Stomach smooth muscle (tissue), 2 donors: ENCODE measurements around the gene GPATCH2.

Source experiments
- H3K27ac ChIP-seq: one replicate; pipeline ENCODE4 v1.7.0; 2013; ENCODE audit warnings: mild to moderate bottlenecking, low read length, inconsistent platforms
- H3K27me3 ChIP-seq, 2 donors: one replicate each; pipeline ENCODE4 v1.7.0; 2013; ENCODE audit warnings: low read length in 2 of 2; ENCODE audit not compliant: insufficient read depth in 2 of 2, control insufficient read depth in 1 of 2
- H3K36me3 ChIP-seq, 2 donors: one replicate each; pipeline ENCODE4 v1.7.0; 2013; ENCODE audit warnings: low read length in 2 of 2; ENCODE audit not compliant: control insufficient read depth in 2 of 2, insufficient read depth in 2 of 2
- H3K4me1 ChIP-seq: one replicate; pipeline ENCODE4 v1.7.0; 2013; ENCODE audit warnings: low read length; ENCODE audit not compliant: control insufficient read depth, insufficient read depth
- H3K4me3 ChIP-seq, 2 donors: one replicate each; pipeline ENCODE4 v1.7.0; 2013; ENCODE audit warnings: low read length in 2 of 2
- H3K9ac ChIP-seq, 2 donors: one replicate each; pipeline ENCODE4 v1.7.0; 2013; ENCODE audit warnings: low read length in 2 of 2, mild to moderate bottlenecking in 1 of 2
- H3K9me3 ChIP-seq, 2 donors: one replicate each; pipeline ENCODE4 v1.7.0; 2013; ENCODE audit warnings: low read length in 2 of 2; ENCODE audit not compliant: control insufficient read depth in 2 of 2
- donor health status: healthy.
- donor health status: Pancreatic carcinoma.

GPATCH2 gene

GRCh38 chr1:217453816-217454215, 177.1 kb downstream of the GPATCH2 start:
- Histone ChIP-seq H3K4me1 (no peaks in the 10 kb centered on the region), H3K9me3 (no peaks in the 10 kb centered on the region), H3K4me3 (no peak overlapping the region), H3K27me3 (no peaks in the 10 kb centered on the region), H3K27ac (no peak overlapping the region), H3K9ac (no peak overlapping the region), H3K36me3 (peaks cover 0 to 4% of the 10 kb centered on the region in 2 donors)

- Histone ChIP-seq H3K27me3 (no peaks in the 10 kb centered on the region), H3K9ac (no peak overlapping the region), H3K4me3 (no peak overlapping the region), H3K36me3 (peaks cover 0 to 4% of the 10 kb centered on the region in 2 donors), H3K9me3 (no peaks in the 10 kb centered on the region), H3K4me1 (no peaks in the 10 kb centered on the region), H3K27ac (no peak overlapping the region)
These were observed 181.5 kb downstream of the GPATCH2 start for GRCh38 chr1:217449370-217449769.

- H3K27ac ChIP-seq, result no peak overlapping the region
- H3K4me1 ChIP-seq, result no peaks in the 10 kb centered on the region
- no peak overlapping the region for H3K4me3 ChIP-seq
- H3K27me3 ChIP-seq, result no peaks in the 10 kb centered on the region
- peaks cover 0 to 3% of the 10 kb centered on the region in 2 donors for H3K9me3 ChIP-seq
- no peaks in the 10 kb centered on the region for H3K36me3 ChIP-seq
- no peak overlapping the region for H3K9ac ChIP-seq
These were observed 187.0 kb downstream of the GPATCH2 start for GRCh38 chr1:217443845-217444244.

GRCh38 chr1:217437376-217437775, 193.5 kb downstream of the GPATCH2 start:
- no peak overlapping the region for H3K4me3 ChIP-seq

GRCh38 chr1:217435204-217435603, 195.7 kb downstream of the GPATCH2 start:
- H3K9ac ChIP-seq, result no peak overlapping the region
- H3K27me3 ChIP-seq, result no peaks in the 10 kb centered on the region
- peaks cover 0 to 3% of the 10 kb centered on the region in 2 donors for H3K36me3 ChIP-seq
- H3K4me1 ChIP-seq, result no peaks in the 10 kb centered on the region
- H3K4me3 ChIP-seq, result no peak overlapping the region
- H3K27ac ChIP-seq, result no peak overlapping the region
- H3K9me3 ChIP-seq, result no peaks in the 10 kb centered on the region

More at GRCh38 chr1:217437376-217437775, 193.5 kb downstream of the GPATCH2 start:
- Histone ChIP-seq H3K9ac (no peak overlapping the region), H3K27ac (no peak overlapping the region), H3K36me3 (no peaks in the 10 kb centered on the region), H3K27me3 (no peaks in the 10 kb centered on the region), H3K4me1 (no peaks in the 10 kb centered on the region), H3K9me3 (peaks cover 0 to 3% of the 10 kb centered on the region in 2 donors)

GRCh38 chr1:217433664-217434063, 197.2 kb downstream of the GPATCH2 start:
- no peaks in the 10 kb centered on the region for H3K9me3 ChIP-seq
- H3K4me3 ChIP-seq, result no peak overlapping the region

GRCh38 chr1:217432339-217432738, 198.6 kb downstream of the GPATCH2 start:
- H3K9ac ChIP-seq, result no peak overlapping the region
- no peak overlapping the region for H3K4me3 ChIP-seq
- H3K27me3 ChIP-seq, result no peaks in the 10 kb centered on the region
- H3K27ac ChIP-seq, result no peak overlapping the region
- H3K4me1 ChIP-seq, result no peaks in the 10 kb centered on the region
- H3K9me3 ChIP-seq, result no peaks in the 10 kb centered on the region
- H3K36me3 ChIP-seq, result peaks cover 0 to 3% of the 10 kb centered on the region in 2 donors

More at GRCh38 chr1:217433664-217434063, 197.2 kb downstream of the GPATCH2 start:
- H3K27ac ChIP-seq, result no peak overlapping the region
- no peaks in the 10 kb centered on the region for H3K4me1 ChIP-seq
- H3K27me3 ChIP-seq, result no peaks in the 10 kb centered on the region
- peaks cover 0 to 3% of the 10 kb centered on the region in 2 donors for H3K36me3 ChIP-seq
- no peak overlapping the region for H3K9ac ChIP-seq

GRCh38 chr1:217431395-217431794, 199.5 kb downstream of the GPATCH2 start:
- Histone ChIP-seq H3K36me3 (peaks cover 0 to 3% of the 10 kb centered on the region in 2 donors), H3K9ac (no peak overlapping the region), H3K27me3 (no peaks in the 10 kb centered on the region), H3K4me1 (no peaks in the 10 kb centered on the region), H3K4me3 (no peak overlapping the region), H3K9me3 (no peaks in the 10 kb centered on the region), H3K27ac (no peak overlapping the region)

GRCh38 chr1:217425422-217425821, 205.5 kb downstream of the GPATCH2 start:
- no peaks in the 10 kb centered on the region for H3K27me3 ChIP-seq
- H3K27ac ChIP-seq, result no peak overlapping the region
- H3K9me3 ChIP-seq, result no peaks in the 10 kb centered on the region
- no peak overlapping the region for H3K4me3 ChIP-seq
- peaks cover 0 to under 1% of the 10 kb centered on the region in 2 donors for H3K36me3 ChIP-seq
- H3K9ac ChIP-seq, result no peak overlapping the region
- no peaks in the 10 kb centered on the region for H3K4me1 ChIP-seq

GRCh38 chr1:217419194-217419551, 211.7 kb downstream of the GPATCH2 start:
- H3K9me3 ChIP-seq, result no peaks in the 10 kb centered on the region
- H3K27ac ChIP-seq, result no peak overlapping the region
- peaks cover 4% of the 10 kb centered on the region for H3K4me1 ChIP-seq
- H3K4me3 ChIP-seq, result no peak overlapping the region
- H3K36me3 ChIP-seq, result no peaks in the 10 kb centered on the region
- H3K9ac ChIP-seq, result no peak overlapping the region
- H3K27me3 ChIP-seq, result no peaks in the 10 kb centered on the region

GRCh38 chr1:217418269-217419193, 212.4 kb downstream of the GPATCH2 start:
- no peak overlapping the region for H3K9ac ChIP-seq
- H3K9me3 ChIP-seq, result no peaks in the 10 kb centered on the region
- no peak overlapping the region for H3K4me3 ChIP-seq
- H3K4me1 ChIP-seq, result peaks cover 4% of the 10 kb centered on the region
- H3K27ac ChIP-seq, result no peak overlapping the region
- H3K27me3 ChIP-seq, result no peaks in the 10 kb centered on the region
- no peaks in the 10 kb centered on the region for H3K36me3 ChIP-seq
